Ishikawa (cell line): ENCODE results near the gene MGLL.

Experiments used
- CEBPB ChIP-seq: IDR thresholded peaks from 2 replicates; pipeline ENCODE4 v1.6.1; 2012
- CREB1 ChIP-seq: IDR thresholded peaks from 2 replicates; pipeline ENCODE4 v1.6.1; 2012; ENCODE audit warnings: low read depth
- EP300 ChIP-seq: IDR thresholded peaks from 2 replicates; pipeline ENCODE4 v1.6.1; 2012; ENCODE audit warnings: borderline replicate concordance
- FOXM1 ChIP-seq: IDR thresholded peaks from 2 replicates; pipeline ENCODE4 v1.6.1; 2012; ENCODE audit warnings: low read depth, borderline replicate concordance
- RAD21 ChIP-seq: IDR thresholded peaks from 2 replicates; pipeline ENCODE4 v1.6.1; 2012; ENCODE audit warnings: low read depth
- REST ChIP-seq: IDR thresholded peaks from 2 replicates; pipeline ENCODE4 v1.6.1; 2012; ENCODE audit warnings: low read depth, mild to moderate bottlenecking
- TAF1 ChIP-seq: IDR thresholded peaks from 2 replicates; pipeline ENCODE4 v1.6.1; 2012; ENCODE audit warnings: low read depth, mild to moderate bottlenecking
- TEAD4 ChIP-seq: IDR thresholded peaks from 2 replicates; pipeline ENCODE4 v1.6.1; 2012
- USF1 ChIP-seq: IDR thresholded peaks from 2 replicates; pipeline ENCODE4 v1.6.1; 2012
- YY1 ChIP-seq: IDR thresholded peaks from 2 replicates; pipeline ENCODE4 v1.6.1; 2012; ENCODE audit warnings: low read depth
- ZBTB7A ChIP-seq: IDR thresholded peaks from 2 replicates; pipeline ENCODE4 v1.6.1; 2012; ENCODE audit warnings: low read depth
- TF ChIP-seq, protein P1 (sequence below): IDR thresholded peaks from 2 replicates; pipeline ENCODE4 v1.6.1; 2012

GRCh38 chr3:127646501-127647046 lies 175.7 kb downstream of the MGLL start:
- no peak for TF ChIP-seq CEBPB
- TF ChIP-seq, protein P1, sequence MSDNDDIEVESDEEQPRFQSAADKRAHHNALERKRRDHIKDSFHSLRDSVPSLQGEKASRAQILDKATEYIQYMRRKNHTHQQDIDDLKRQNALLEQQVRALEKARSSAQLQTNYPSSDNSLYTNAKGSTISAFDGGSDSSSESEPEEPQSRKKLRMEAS = no peak
- TF ChIP-seq ZBTB7A = no peak
- no peak for TF ChIP-seq TAF1
- no peak for TF ChIP-seq YY1
- no peak for TF ChIP-seq REST
- no peak for TF ChIP-seq RAD21
- TF ChIP-seq EP300 = no peak
- no peak for TF ChIP-seq CREB1
- TF ChIP-seq USF1 = no peak
- TF ChIP-seq FOXM1 = no peak
- TF ChIP-seq TEAD4 = no peak
